WTC11 (cell line): ENCODE measurements around the gene ERGIC3. TPM values are rescaled to one million over a fixed set of nuclear protein-coding genes. Genes with fewer than 3 reads are reported as not detected.

ENCODE experiments used
- ATAC-seq: fragments of 200-7000 bp; cut with Tn5 transposase; 2 replicates; pipeline ENCODE4 v1.10.0; 2021; ENCODE audit warnings: mild to moderate bottlenecking, moderate library complexity
- CTCF ChIA-PET: fragments of 300-600 bp; sonication (Branson Sonifier 250); formaldehyde crosslinking; loops from one replicate; lab custom pipeline; 2021; ENCODE audit warnings: antibody characterized with exemption; lab: Charles Lee
- POLR2A ChIA-PET: fragments of 350-600 bp; sonication (Branson Sonifier 250); formaldehyde crosslinking; loops from one replicate; lab custom pipeline; 2021; ENCODE audit warnings: antibody characterized with exemption; lab: Charles Lee
- DNase-seq: peaks from one replicate; pipeline ENCODE4 v3.0.0; 2021; ENCODE audit warnings: low spot score
- H3K27ac Mint-ChIP-seq: 2 replicates; pipeline ENCODE4 v1.8.0; 2021; ENCODE audit warnings: mixed read lengths
- H3K27me3 Mint-ChIP-seq: 2 replicates; pipeline ENCODE4 v1.8.0; 2021; ENCODE audit warnings: low read depth, mild to moderate bottlenecking, moderate library complexity, mixed read lengths
- H3K36me3 Mint-ChIP-seq: 2 replicates; pipeline ENCODE4 v1.8.0; 2021; ENCODE audit warnings: mixed read lengths
- H3K4me1 Mint-ChIP-seq: 2 replicates; pipeline ENCODE4 v1.8.0; 2022; ENCODE audit warnings: mixed read lengths
- H3K4me3 Mint-ChIP-seq: 2 replicates; pipeline ENCODE4 v1.8.0; 2021; ENCODE audit warnings: mild to moderate bottlenecking, moderate library complexity, mixed read lengths
- H3K9me3 Mint-ChIP-seq: 2 replicates; pipeline ENCODE4 v1.8.0; 2021; ENCODE audit warnings: mixed read lengths
- CREB1 ChIP-seq: sonication (generic); formaldehyde crosslinking; IDR thresholded peaks from 2 replicates; pipeline ENCODE4 v1.8.0; 2023; ENCODE audit warnings: mild to moderate bottlenecking, missing genetic modification reagents
- ERG ChIP-seq: fragments of 250-450 bp; sonication (Bioruptor Pico); IDR thresholded peaks from 2 replicates; pipeline ENCODE4 v1.8.0; 2021; ENCODE audit warnings: mild to moderate bottlenecking
- ESRRA ChIP-seq: sonication (generic); formaldehyde crosslinking; IDR thresholded peaks from 2 replicates; pipeline ENCODE4 v1.8.1; 2022; ENCODE audit warnings: mild to moderate bottlenecking, missing genetic modification reagents, borderline replicate concordance
- ETV6 ChIP-seq: sonication (generic); formaldehyde crosslinking; IDR thresholded peaks from 2 replicates; pipeline ENCODE4 v1.8.1; 2022; ENCODE audit warnings: mild to moderate bottlenecking, missing genetic modification reagents
- FOXK1 ChIP-seq: sonication (generic); formaldehyde crosslinking; IDR thresholded peaks from 2 replicates; pipeline ENCODE4 v1.8.0; 2022; ENCODE audit warnings: mild to moderate bottlenecking, moderate library complexity, missing genetic modification reagents
- FOXP4 ChIP-seq: sonication (generic); formaldehyde crosslinking; IDR thresholded peaks from 2 replicates; pipeline ENCODE4 v1.8.0; 2022; ENCODE audit warnings: mild to moderate bottlenecking, missing genetic modification reagents
- HMGA2 ChIP-seq: fragments of 250-450 bp; sonication (Bioruptor Pico); IDR thresholded peaks from 2 replicates; pipeline ENCODE4 v1.4.0; 2021; ENCODE audit warnings: mild to moderate bottlenecking, moderate library complexity
- JAZF1 ChIP-seq: fragments of 250-450 bp; sonication (Bioruptor Pico); IDR thresholded peaks from 2 replicates; pipeline ENCODE4 v1.9.0; 2021; ENCODE audit warnings: moderate library complexity, mild to moderate bottlenecking, inconsistent platforms
- MYBL2 ChIP-seq: sonication (generic); formaldehyde crosslinking; IDR thresholded peaks from 2 replicates; pipeline ENCODE4 v1.8.1; 2023; ENCODE audit warnings: mild to moderate bottlenecking, moderate library complexity, missing genetic modification reagents
- NFYB ChIP-seq: sonication (generic); formaldehyde crosslinking; conservative IDR thresholded peaks from 2 replicates; pipeline ENCODE4 v1.8.0; 2022; ENCODE audit warnings: low read depth, missing genetic modification reagents
- PRDM15 ChIP-seq: sonication (generic); formaldehyde crosslinking; IDR thresholded peaks from 2 replicates; pipeline ENCODE4 v1.8.0; 2022; ENCODE audit warnings: missing genetic modification reagents
- TEAD1 ChIP-seq: sonication (generic); formaldehyde crosslinking; IDR thresholded peaks from 2 replicates; pipeline ENCODE4 v1.8.0; 2022; ENCODE audit warnings: mild to moderate bottlenecking, missing genetic modification reagents
- TEAD4 ChIP-seq: sonication (generic); formaldehyde crosslinking; IDR thresholded peaks from 2 replicates; pipeline ENCODE4 v1.8.0; 2022; ENCODE audit warnings: mild to moderate bottlenecking, missing genetic modification reagents
- ZBTB21 ChIP-seq: sonication (generic); formaldehyde crosslinking; IDR thresholded peaks from 2 replicates; pipeline ENCODE4 v1.8.1; 2023; ENCODE audit warnings: mild to moderate bottlenecking, missing genetic modification reagents, borderline replicate concordance
- ZBTB43 ChIP-seq: sonication (generic); formaldehyde crosslinking; IDR thresholded peaks from 2 replicates; pipeline ENCODE4 v1.8.1; 2023; ENCODE audit warnings: mild to moderate bottlenecking, missing genetic modification reagents
- ZNF317 ChIP-seq: sonication (generic); formaldehyde crosslinking; IDR thresholded peaks from 2 replicates; pipeline ENCODE4 v1.8.1; 2023; ENCODE audit warnings: low read depth, mild to moderate bottlenecking, moderate library complexity, missing genetic modification reagents, borderline replicate concordance
- total RNA-seq: library from RNA; stranded (reverse); gene quantifications from 3 replicates; pipeline ENCODE4 v1.2.3, GENCODE V29; 2021
- TF ChIP-seq, protein P1 (sequence below): fragments of 250-450 bp; sonication (Bioruptor Pico); IDR thresholded peaks from 2 replicates; pipeline ENCODE4 v2.1.2; 2022; ENCODE audit warnings: mild to moderate bottlenecking, moderate library complexity
- TF ChIP-seq, protein P2 (sequence below): sonication (generic); formaldehyde crosslinking; IDR thresholded peaks from 2 replicates; pipeline ENCODE4 v1.8.1; 2022; ENCODE audit warnings: low read depth, missing genetic modification reagents, borderline replicate concordance

The ERGIC3 gene
- total RNA-seq, 1 experiment from 2014 or later, result 168 TPM

DNA sequence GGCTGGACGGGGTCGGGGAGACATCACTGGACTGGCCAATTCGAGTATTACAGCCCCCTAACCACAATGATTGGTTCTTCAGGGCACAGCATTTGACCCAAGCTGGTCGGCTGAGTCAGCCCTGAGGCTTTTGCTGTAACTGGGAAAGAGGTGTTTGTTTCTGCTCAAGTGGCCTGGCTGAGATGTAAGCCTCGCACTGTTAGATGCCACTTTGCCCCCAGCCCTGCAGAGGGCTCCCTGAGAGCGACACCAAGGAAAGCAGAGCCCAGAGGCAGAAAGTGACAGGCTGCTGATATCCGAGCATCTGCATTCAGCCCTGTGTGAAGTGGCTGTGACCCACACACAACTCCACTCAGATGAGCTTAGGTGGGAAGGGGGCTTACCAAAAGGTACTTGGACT, 19.4 kb downstream of the ERGIC3 start:
- Mint-ChIP-seq H3K27me3 (no peaks in the 10 kb centered on the region), H3K4me3 (no peak overlapping the region), H3K36me3 (peaks cover 12% of the 10 kb centered on the region), H3K9me3 (no peaks in the 10 kb centered on the region), H3K27ac (no peak overlapping the region; the same call in 1 of the 2 replicates), H3K4me1 (peaks cover 14% of the 10 kb centered on the region; the same call in 1 of the 2 replicates)
- ChIA-PET CTCF (interaction anchor here (0.9 to 2.6 kb wide), 7 partner anchors 12 to 393 kb away, joined by 3 to 8 read pairs (median 5); no protein-coding TSS in a partner anchor), POLR2A (no interaction called here)
- DNase-seq, result peak; percentile 60
- TF ChIP-seq ZBTB21 (CRISPR knock-in tag) (no peak), ESRRA (CRISPR knock-in tag) (no peak), NFYB (CRISPR knock-in tag) (no peak), JAZF1 (CRISPR knock-in tag) (no peak), FOXP4 (CRISPR knock-in tag) (no peak), MYBL2 (CRISPR knock-in tag) (no peak), CREB1 (CRISPR knock-in tag) (no peak), ERG (no peak), TEAD1 (CRISPR knock-in tag) (no peak), ZBTB43 (CRISPR knock-in tag) (no peak), ETV6 (CRISPR knock-in tag) (no peak), HMGA2 (CRISPR knock-in tag) (no peak), TEAD4 (CRISPR knock-in tag) (no peak), FOXK1 (CRISPR knock-in tag) (no peak)
- TF ChIP-seq, protein P1, sequence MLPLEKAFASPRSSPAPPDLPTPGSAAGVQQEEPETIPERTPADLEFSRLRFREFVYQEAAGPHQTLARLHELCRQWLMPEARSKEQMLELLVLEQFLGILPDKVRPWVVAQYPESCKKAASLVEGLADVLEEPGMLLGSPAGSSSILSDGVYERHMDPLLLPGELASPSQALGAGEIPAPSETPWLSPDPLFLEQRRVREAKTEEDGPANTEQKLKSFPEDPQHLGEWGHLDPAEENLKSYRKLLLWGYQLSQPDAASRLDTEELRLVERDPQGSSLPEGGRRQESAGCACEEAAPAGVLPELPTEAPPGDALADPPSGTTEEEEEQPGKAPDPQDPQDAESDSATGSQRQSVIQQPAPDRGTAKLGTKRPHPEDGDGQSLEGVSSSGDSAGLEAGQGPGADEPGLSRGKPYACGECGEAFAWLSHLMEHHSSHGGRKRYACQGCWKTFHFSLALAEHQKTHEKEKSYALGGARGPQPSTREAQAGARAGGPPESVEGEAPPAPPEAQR, result no peak
- TF ChIP-seq, protein P2, sequence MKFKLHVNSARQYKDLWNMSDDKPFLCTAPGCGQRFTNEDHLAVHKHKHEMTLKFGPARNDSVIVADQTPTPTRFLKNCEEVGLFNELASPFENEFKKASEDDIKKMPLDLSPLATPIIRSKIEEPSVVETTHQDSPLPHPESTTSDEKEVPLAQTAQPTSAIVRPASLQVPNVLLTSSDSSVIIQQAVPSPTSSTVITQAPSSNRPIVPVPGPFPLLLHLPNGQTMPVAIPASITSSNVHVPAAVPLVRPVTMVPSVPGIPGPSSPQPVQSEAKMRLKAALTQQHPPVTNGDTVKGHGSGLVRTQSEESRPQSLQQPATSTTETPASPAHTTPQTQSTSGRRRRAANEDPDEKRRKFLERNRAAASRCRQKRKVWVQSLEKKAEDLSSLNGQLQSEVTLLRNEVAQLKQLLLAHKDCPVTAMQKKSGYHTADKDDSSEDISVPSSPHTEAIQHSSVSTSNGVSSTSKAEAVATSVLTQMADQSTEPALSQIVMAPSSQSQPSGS, result no peak
- peak; percentile 82 for ATAC-seq

DNA sequence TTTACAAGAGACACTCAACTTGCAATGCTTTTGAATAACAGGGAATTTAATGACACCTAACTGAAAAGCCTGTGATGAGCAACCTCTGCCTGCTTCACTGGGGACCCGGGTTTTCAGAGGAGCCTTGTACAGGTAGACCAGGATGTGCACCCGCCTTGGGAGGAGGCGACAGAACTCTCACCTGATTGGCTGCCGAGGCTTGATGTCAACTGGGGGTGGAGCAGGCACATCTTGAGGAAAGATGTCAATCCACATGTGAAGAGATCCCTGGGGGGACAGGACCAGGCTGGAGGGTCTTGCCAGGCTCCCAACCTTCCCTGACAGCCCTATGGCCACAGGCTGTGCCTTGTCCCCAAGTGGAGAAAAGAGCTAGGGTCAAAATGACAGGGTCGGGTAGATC, 19.8 kb downstream of the ERGIC3 start:
- Mint-ChIP-seq H3K27me3 (no peaks in the 10 kb centered on the region), H3K4me1 (peaks cover 14% of the 10 kb centered on the region; the same call in 1 of the 2 replicates), H3K4me3 (no peak overlapping the region), H3K27ac (no peak overlapping the region; the same call in 1 of the 2 replicates), H3K9me3 (no peaks in the 10 kb centered on the region), H3K36me3 (peaks cover 9% of the 10 kb centered on the region)
- TF ChIP-seq PRDM15 (CRISPR knock-in tag) (0 out of 2 replicates have a peak, but pooled peaks have one; percentile 30), ZNF317 (CRISPR knock-in tag) (no peak)
- POLR2A ChIA-PET, result no interaction called here
- peak; percentile 46 for ATAC-seq
- CTCF ChIA-PET, result interaction anchor here (0.5 to 2.6 kb wide), 5 partner anchors 12 to 125 kb away, joined by 3 to 8 read pairs (median 5); no protein-coding TSS in a partner anchor
- peak; percentile 38 for DNase-seq
